Measurements from ENCODE around the gene STK11.

The STK11 gene

GRCh38 chr19:1234955-1235380, 29.4 kb downstream of the STK11 start:
- Histone ChIP-seq H3K27me3 (ENCODE audit: insufficient read depth, low read length, poor library complexity, severe bottlenecking) (no peaks in the 10 kb centered on the region), H3F3A (ENCODE audit: low read depth) (peaks cover 10% of the 10 kb centered on the region; the same call in 1 of the 2 replicates), H3K9me3 (ENCODE audit: insufficient read depth, low read depth, low read length) (no peaks in the 10 kb centered on the region), H4K20me1 (ENCODE audit: insufficient read depth, low read length, poor library complexity, severe bottlenecking) (no peaks in the 10 kb centered on the region), H3K4me2 (ENCODE audit: low read depth, low read length, poor library complexity, severe bottlenecking) (no peak overlapping the region), H3K79me2 (ENCODE audit: insufficient read depth, low read length) (no peaks in the 10 kb centered on the region), H3K4me3 (ENCODE audit: low read length, poor library complexity, severe bottlenecking) (no peak overlapping the region), H3K36me3 (ENCODE audit: insufficient read depth, low read length) (no peaks in the 10 kb centered on the region), H2AFZ (ENCODE audit: low read length) (no peak overlapping the region), H3K4me1 (ENCODE audit: insufficient read depth, low read length, poor library complexity, severe bottlenecking) (no peaks in the 10 kb centered on the region), H3K9ac (ENCODE audit: low read depth, low read length, poor library complexity, severe bottlenecking) (no peak overlapping the region), H3K9me2 (replicated peaks; ENCODE audit: low read depth, low read length) (no peaks in the 10 kb centered on the region)
- TF ChIP-seq CTCF (conservative IDR thresholded peaks at IDR 0.05; ENCODE audit: low read length) = no peak
- no peak for TF ChIP-seq EZH2phosphoT487 (IDR thresholded peaks at IDR 0.05; ENCODE audit: borderline replicate concordance)

GRCh38 chr19:1235625-1236538, 30.3 kb downstream of the STK11 start:
- H2AFZ ChIP-seq (ENCODE audit: low read length) = no peak overlapping the region
- H3K4me1 ChIP-seq (ENCODE audit: insufficient read depth, low read length, poor library complexity, severe bottlenecking) = peaks cover under 1% of the 10 kb centered on the region
- H3K4me3 ChIP-seq (ENCODE audit: low read length, poor library complexity, severe bottlenecking) = no peak overlapping the region
- TF ChIP-seq EZH2phosphoT487 (IDR thresholded peaks at IDR 0.05; ENCODE audit: borderline replicate concordance) = no peak
- no peak for TF ChIP-seq CTCF (conservative IDR thresholded peaks at IDR 0.05; ENCODE audit: low read length)
- H4K20me1 ChIP-seq (ENCODE audit: insufficient read depth, low read length, poor library complexity, severe bottlenecking) = no peaks in the 10 kb centered on the region
- H3K9me2 ChIP-seq (replicated peaks; ENCODE audit: low read depth, low read length) = no peaks in the 10 kb centered on the region
- H3F3A ChIP-seq (ENCODE audit: low read depth) = peaks cover 10% of the 10 kb centered on the region; the same call in 1 of the 2 replicates
- no peaks in the 10 kb centered on the region for H3K79me2 ChIP-seq (ENCODE audit: insufficient read depth, low read length)
- H3K9ac ChIP-seq (ENCODE audit: low read depth, low read length, poor library complexity, severe bottlenecking) = no peak overlapping the region
- no peaks in the 10 kb centered on the region for H3K27me3 ChIP-seq (ENCODE audit: insufficient read depth, low read length, poor library complexity, severe bottlenecking)
- no peak overlapping the region for H3K4me2 ChIP-seq (ENCODE audit: low read depth, low read length, poor library complexity, severe bottlenecking)
- no peaks in the 10 kb centered on the region for H3K36me3 ChIP-seq (ENCODE audit: insufficient read depth, low read length)
- no peaks in the 10 kb centered on the region for H3K9me3 ChIP-seq (ENCODE audit: insufficient read depth, low read depth, low read length)

- no peaks in the 10 kb centered on the region for H3K27me3 ChIP-seq (ENCODE audit: insufficient read depth, low read length, poor library complexity, severe bottlenecking)
- H3K9ac ChIP-seq (ENCODE audit: low read depth, low read length, poor library complexity, severe bottlenecking) = no peak overlapping the region
- no peaks in the 10 kb centered on the region for H3K9me2 ChIP-seq (replicated peaks; ENCODE audit: low read depth, low read length)
- H2AFZ ChIP-seq (ENCODE audit: low read length) = no peak overlapping the region
- TF ChIP-seq EZH2phosphoT487 (IDR thresholded peaks at IDR 0.05; ENCODE audit: borderline replicate concordance) (no peak), CTCF (conservative IDR thresholded peaks at IDR 0.05; ENCODE audit: low read length) (no peak)
- no peaks in the 10 kb centered on the region for H3K36me3 ChIP-seq (ENCODE audit: insufficient read depth, low read length)
- no peaks in the 10 kb centered on the region for H3K79me2 ChIP-seq (ENCODE audit: insufficient read depth, low read length)
- H4K20me1 ChIP-seq (ENCODE audit: insufficient read depth, low read length, poor library complexity, severe bottlenecking) = no peaks in the 10 kb centered on the region
- H3K9me3 ChIP-seq (ENCODE audit: insufficient read depth, low read depth, low read length) = no peaks in the 10 kb centered on the region
- H3K4me2 ChIP-seq (ENCODE audit: low read depth, low read length, poor library complexity, severe bottlenecking) = no peak overlapping the region
- peaks cover 10% of the 10 kb centered on the region; the same call in 1 of the 2 replicates for H3F3A ChIP-seq (ENCODE audit: low read depth)
- no peak overlapping the region for H3K4me3 ChIP-seq (ENCODE audit: low read length, poor library complexity, severe bottlenecking)
- H3K4me1 ChIP-seq (ENCODE audit: insufficient read depth, low read length, poor library complexity, severe bottlenecking) = peaks cover 6% of the 10 kb centered on the region
Observed at GRCh38 chr19:1236576-1236975, 31.0 kb downstream of the STK11 start.

Data from Loucy (cell line).